Skeletal muscle satellite cell (primary cell): ENCODE results near the gene SARS2.
"Not testable (repeated sequence)": the region's sequence is repeated elsewhere in the genome, so short reads cannot be mapped to it uniquely, and the experiment has no call there.

Experiments
- H3K27me3 ChIP-seq: 2 replicates; pipeline ENCODE4 v1.7.0; 2013; ENCODE audit warnings: low read length; ENCODE audit not compliant: control insufficient read depth, insufficient read depth
- H3K36me3 ChIP-seq: 2 replicates; pipeline ENCODE4 v1.7.0; 2013; ENCODE audit warnings: mild to moderate bottlenecking, control low read depth, low read length; ENCODE audit not compliant: insufficient read depth
- H3K4me1 ChIP-seq: 2 replicates; pipeline ENCODE4 v1.7.0; 2013; ENCODE audit warnings: low read length; ENCODE audit not compliant: control insufficient read depth, insufficient read depth
- H3K4me2 ChIP-seq: 2 replicates; pipeline ENCODE4 v1.7.0; 2013; ENCODE audit warnings: mild to moderate bottlenecking, low read length
- H3K4me3 ChIP-seq: 2 replicates; pipeline ENCODE4 v1.7.0; 2013; ENCODE audit warnings: low read length
- H3K9ac ChIP-seq: 2 replicates; pipeline ENCODE4 v1.7.0; 2013; ENCODE audit warnings: mild to moderate bottlenecking, low read depth, low read length, moderate library complexity
- H3K9me3 ChIP-seq: replicated peaks from 2 replicates; pipeline ENCODE4 v1.7.0; 2013; ENCODE audit warnings: mild to moderate bottlenecking, control low read depth, low read length

The SARS2 gene

DNA sequence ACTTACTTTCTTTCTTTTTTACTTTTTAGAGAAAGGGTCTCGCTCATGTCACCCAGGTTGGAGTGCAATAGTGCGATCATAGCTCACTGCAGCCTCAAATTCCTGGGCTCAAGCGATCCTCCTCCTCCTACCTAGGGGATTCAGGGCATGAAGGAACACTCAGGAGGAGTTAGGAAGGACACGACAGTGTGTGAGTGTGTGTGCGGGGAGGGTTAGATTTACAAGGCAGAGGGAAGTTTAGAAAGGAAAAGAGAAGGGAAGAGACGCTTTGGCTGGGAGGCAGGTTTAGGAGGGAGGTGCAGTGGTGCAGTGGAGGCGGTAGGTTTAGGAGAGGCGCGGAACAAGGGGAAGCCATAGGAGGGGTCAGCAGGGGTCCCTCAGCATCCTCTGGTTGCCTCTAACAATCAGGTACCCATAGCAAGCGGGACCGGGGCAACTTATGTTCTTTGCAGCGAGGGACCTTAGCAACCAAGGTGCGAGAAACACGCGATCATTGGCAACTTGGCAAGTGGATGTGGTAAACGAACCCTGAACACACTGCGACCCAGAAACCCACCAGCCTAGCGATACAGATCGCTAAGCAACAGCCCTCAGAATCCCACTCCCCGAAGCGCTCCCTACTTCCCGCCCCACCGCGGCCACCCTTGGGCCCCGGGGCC, 31.6 kb downstream of the SARS2 start:
- Histone ChIP-seq H3K4me1 (peaks cover 14% of the 10 kb centered on the region), H3K27me3 (no peaks in the 10 kb centered on the region), H3K4me2 (peak overlapping the region; percentile 92), H3K4me3 (peak overlapping the region; percentile 83), H3K36me3 (no peaks in the 10 kb centered on the region), H3K9me3 (no peaks in the 10 kb centered on the region), H3K9ac (peak overlapping the region; percentile 84)

DNA sequence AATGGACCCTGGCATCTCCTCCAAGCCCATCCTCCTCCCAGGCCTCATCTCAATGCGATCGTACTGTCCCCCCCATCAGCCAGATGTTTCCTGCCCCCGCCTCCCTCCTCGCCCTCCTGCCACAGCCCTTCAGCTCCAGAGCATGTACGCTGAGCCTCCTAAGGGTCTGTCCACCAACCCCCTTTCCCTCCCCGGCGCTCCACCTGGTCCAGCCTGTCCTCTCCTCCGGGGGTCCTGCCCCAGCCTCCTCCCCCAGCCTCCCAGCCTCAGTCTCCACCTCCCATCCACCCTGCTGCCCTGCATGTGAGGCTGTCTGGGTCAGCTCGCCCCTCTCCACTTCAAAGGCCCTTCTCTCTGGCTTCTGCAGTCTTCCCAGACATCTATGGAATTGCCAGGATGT, 35.6 kb downstream of the SARS2 start:
- Histone ChIP-seq H3K4me2 (no peak overlapping the region), H3K27me3 (no peaks in the 10 kb centered on the region), H3K9ac (no peak overlapping the region), H3K36me3 (peaks cover 3% of the 10 kb centered on the region), H3K4me1 (peaks cover 20% of the 10 kb centered on the region), H3K9me3 (no peaks in the 10 kb centered on the region), H3K4me3 (no peak overlapping the region)

DNA sequence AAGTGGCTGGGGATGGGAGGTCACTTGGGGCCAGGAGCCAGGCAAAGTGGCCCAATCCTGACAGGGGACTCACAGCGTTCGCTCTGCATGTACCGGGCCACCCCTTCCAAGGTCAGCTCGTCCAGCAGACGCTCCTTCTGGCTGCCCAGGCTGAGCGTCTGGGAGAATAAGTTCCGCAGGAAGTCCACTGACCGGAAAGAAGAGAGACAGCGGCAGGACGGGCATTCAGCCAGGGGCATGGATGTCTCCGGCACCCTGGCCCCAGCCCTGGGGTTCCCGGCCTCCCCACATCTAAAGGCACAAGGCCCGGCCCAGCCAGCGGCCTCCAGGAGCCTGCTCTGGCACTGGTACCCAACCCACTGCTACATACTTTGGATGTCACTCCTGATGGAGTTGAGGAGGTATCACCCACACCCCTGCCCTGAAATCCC, 37.2 kb downstream of the SARS2 start:
- Histone ChIP-seq H3K9me3 (no peaks in the 10 kb centered on the region), H3K36me3 (peaks cover 20% of the 10 kb centered on the region), H3K9ac (peak overlapping the region; percentile 1)

DNA sequence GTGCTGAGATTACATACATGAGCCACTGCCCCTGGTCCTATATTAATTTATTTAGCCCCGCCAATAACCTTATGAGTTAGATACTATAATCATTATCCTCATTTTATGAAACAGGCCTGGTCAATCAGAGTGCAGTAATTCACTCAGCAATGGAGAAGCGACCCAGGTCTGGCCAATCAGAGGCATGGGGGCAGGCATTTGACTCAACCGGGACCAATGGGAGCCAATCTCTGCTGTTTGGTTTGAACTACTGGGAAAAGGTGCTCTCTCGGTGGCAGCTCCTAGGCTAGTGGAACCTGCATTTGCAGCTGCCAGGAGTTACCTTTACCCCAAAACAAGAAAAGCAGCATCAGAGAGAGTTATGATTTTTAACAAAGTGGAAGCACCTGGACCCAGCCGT, 37.7 kb downstream of the SARS2 start:
- peaks cover 25% of the 10 kb centered on the region for H3K36me3 ChIP-seq
- no peaks in the 10 kb centered on the region for H3K27me3 ChIP-seq
- peak overlapping the region; percentile 1 for H3K9ac ChIP-seq
- no peak overlapping the region for H3K4me3 ChIP-seq
- H3K4me1 ChIP-seq: peaks cover 10% of the 10 kb centered on the region
- H3K9me3 ChIP-seq: no peaks in the 10 kb centered on the region
- peak overlapping the region; percentile 40 for H3K4me2 ChIP-seq

More for the DNA sequence above, 37.2 kb downstream of the SARS2 start:
- Histone ChIP-seq H3K4me2 (peak overlapping the region; percentile 40), H3K4me3 (no peak overlapping the region), H3K4me1 (peaks cover 15% of the 10 kb centered on the region), H3K27me3 (no peaks in the 10 kb centered on the region)

DNA sequence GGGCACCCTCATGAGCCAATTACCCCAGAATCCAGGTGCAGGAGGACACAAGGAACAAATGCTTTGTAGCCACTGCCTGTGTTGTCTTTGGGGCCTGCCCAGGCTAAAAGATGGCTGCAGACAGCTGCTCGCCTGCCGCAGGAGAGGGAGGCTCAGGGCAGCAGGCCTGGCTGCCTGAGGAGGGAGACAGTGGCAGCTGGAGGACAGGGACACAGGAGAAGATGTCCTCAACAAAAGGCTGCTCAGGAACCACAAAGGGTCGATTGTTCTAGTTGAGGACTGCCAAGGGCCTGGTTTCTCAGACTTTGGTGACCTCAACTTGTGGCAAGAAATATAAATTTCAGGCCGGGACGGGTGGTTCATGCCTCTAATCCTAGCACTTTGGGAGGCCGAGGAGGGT, 38.8 kb downstream of the SARS2 start:
- no peak overlapping the region for H3K4me3 ChIP-seq
- no peak overlapping the region for H3K4me2 ChIP-seq
- peaks cover 25% of the 10 kb centered on the region for H3K36me3 ChIP-seq
- H3K27me3 ChIP-seq: no peaks in the 10 kb centered on the region
- no peaks in the 10 kb centered on the region for H3K9me3 ChIP-seq
- H3K4me1 ChIP-seq: peaks cover 9% of the 10 kb centered on the region
- H3K9ac ChIP-seq: no peak overlapping the region

DNA sequence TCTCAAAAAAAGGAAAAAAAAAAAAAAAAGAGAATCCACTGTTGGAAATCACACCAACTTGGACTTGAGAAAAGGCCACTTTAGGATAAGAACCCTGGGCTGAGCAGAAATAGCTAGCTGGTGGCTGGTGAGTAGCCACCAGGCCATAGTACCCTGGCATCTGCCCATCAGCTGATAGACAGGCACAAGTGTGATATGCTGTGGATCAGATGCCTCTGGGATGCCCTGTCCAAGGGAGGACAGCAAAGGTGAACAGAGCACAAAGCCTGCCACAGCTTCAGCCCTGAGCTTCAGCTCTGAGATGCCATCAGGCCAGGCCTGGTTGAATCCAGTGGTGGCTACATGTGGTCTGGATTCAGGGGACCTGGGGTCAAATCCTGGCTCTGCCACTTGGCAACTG, 39.9 kb downstream of the SARS2 start:
- no peak overlapping the region for H3K4me3 ChIP-seq
- H3K36me3 ChIP-seq: peaks cover 25% of the 10 kb centered on the region
- H3K9ac ChIP-seq: no peak overlapping the region
- H3K9me3 ChIP-seq: no peaks in the 10 kb centered on the region
- H3K4me1 ChIP-seq: peaks cover 9% of the 10 kb centered on the region
- H3K4me2 ChIP-seq: no peak overlapping the region
- no peaks in the 10 kb centered on the region for H3K27me3 ChIP-seq

DNA sequence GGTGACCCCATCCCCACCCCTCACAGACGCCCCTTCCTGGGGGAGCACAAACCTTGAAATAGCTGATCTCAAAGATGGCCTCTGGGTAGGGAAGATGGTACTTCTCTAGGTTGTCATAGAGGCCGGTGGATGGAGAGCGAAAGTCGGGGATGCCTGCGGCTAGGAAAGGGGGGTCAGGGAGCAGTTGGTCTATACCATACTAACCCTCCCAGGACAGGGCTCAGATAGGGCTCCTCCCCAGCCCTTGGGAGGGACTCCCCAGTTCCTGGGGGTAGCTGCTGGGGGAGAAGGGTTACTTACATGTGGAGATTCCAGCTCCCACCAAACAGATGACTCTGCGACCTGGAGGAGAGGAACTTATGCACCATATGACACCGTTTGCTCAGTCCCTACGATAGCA, 40.8 kb downstream of the SARS2 start:
- H3K27me3 ChIP-seq: no peaks in the 10 kb centered on the region
- peaks cover 25% of the 10 kb centered on the region for H3K36me3 ChIP-seq
- H3K4me3 ChIP-seq: no peak overlapping the region
- H3K4me2 ChIP-seq: no peak overlapping the region
- H3K9me3 ChIP-seq: no peaks in the 10 kb centered on the region
- H3K9ac ChIP-seq: no peak overlapping the region
- peaks cover 9% of the 10 kb centered on the region for H3K4me1 ChIP-seq

DNA sequence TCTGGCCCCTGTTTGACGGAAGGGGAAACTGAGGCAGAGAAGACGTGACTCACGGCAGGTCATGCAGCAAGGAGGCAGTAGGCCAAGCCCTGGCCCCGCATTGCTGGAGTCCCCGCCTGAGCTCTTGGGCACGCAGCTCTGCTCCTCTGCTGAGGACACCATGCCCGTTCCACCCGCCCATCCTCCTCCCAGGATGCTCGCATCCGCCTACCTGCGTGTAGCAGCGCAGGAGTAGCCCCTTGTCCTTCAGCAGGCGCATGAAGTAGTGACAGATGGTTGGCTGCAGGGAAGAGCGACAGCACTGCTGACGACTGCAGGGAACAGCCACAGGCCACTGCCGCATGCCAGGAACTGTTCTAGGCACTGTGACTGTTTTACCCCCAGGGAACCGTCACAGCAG, 41.7 kb downstream of the SARS2 start:
- Histone ChIP-seq H3K9me3 (no peaks in the 10 kb centered on the region), H3K4me2 (no peak overlapping the region), H3K27me3 (no peaks in the 10 kb centered on the region), H3K9ac (no peak overlapping the region), H3K4me1 (peaks cover 9% of the 10 kb centered on the region), H3K4me3 (no peak overlapping the region), H3K36me3 (peaks cover 25% of the 10 kb centered on the region)

DNA sequence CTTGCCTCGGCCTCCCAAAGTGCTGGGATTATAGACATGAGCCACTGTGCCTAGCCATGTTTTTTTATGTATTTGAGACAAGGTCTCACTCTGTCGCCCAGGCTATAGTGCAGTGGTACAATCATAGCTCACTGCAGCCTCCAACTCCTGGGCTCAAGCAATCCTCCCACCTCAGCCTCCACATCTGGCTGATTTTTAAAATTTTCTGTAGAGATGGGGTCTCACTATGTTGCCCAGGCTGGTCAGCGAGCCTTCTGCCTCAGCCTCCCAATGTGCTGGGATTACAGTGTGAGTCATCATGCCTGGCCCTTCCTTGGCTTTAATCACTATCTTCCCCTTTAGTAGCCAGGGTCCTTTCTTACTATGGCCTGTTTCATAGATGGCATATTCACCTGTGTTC, 45.9 kb downstream of the SARS2 start:
- peaks cover 19% of the 10 kb centered on the region for H3K36me3 ChIP-seq
- not testable (repeated sequence) for H3K27me3 ChIP-seq, H3K9ac ChIP-seq, H3K4me1 ChIP-seq, H3K4me2 ChIP-seq, H3K9me3 ChIP-seq, H3K4me3 ChIP-seq

DNA sequence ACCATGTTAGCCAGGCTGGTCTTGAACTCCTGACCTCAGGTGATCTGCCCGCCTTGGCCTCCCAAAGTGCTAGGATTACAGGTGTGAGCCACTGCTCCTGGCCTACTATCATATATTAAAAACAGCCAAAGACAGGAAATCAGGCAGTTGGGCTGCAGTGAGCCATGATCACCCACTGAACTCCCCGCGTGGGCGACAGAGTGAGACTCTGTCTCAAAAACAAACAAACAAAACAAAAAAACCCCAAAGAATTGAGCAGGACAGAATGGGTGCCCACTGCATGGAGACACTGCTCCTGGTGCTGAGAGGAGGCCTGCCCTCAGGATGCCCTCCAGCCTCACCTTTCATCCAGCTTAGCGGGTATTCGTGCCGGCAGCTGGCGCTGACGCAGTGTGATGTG, 47.3 kb downstream of the SARS2 start:
- Histone ChIP-seq H3K4me2 (no peak overlapping the region), H3K36me3 (peaks cover 6% of the 10 kb centered on the region), H3K4me3 (no peak overlapping the region), H3K9ac (no peak overlapping the region), H3K9me3 (no peaks in the 10 kb centered on the region), H3K4me1 (no peaks in the 10 kb centered on the region), H3K27me3 (no peaks in the 10 kb centered on the region)

DNA sequence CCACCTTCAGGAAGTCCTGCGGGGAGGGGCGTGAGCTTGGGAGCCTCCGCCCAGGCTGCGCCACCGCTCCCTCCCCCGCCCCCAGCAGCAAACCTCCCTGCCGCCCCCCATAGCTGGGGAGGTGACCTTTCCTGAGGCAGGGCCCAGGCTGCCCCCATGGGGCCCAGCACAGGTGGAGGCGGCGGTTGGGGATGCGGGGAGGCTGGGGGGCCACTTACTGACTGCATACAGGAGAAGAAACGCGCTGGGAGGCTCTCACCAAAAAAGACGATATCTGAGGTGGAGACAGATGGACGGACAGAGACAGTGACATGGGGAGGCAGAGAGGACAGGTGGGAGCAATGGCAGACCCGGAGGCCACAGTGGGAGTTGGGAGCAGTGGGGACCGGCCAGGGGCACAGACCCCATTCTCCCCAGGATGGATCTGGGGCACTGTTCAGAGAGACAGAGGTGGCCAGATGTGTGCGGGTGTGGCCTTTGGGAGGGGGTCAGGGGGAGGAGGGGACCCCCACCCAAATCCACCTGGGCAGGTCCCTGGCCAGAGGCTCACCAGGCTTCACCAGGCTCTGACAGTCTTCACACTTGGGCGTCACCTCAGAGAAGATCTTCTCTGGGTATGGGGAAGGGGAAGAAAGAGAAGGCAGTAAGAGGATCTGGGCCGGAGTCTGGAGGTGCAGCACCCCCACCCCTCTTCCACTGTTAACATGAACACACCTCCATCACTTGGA, 49.5 kb downstream of the SARS2 start:
- Histone ChIP-seq H3K36me3 (peaks cover 2% of the 10 kb centered on the region), H3K4me2 (no peak overlapping the region), H3K27me3 (no peaks in the 10 kb centered on the region), H3K9me3 (no peaks in the 10 kb centered on the region), H3K4me1 (no peaks in the 10 kb centered on the region), H3K9ac (no peak overlapping the region), H3K4me3 (no peak overlapping the region)
